Measurements from ENCODE around the gene PARP3. TPM values are rescaled to one million over a fixed set of nuclear protein-coding genes. Genes with fewer than 3 reads are reported as not detected.

Gene PARP3
- total RNA-seq, 2 experiments from 2014 or later: 15.8 to 19.0 TPM

DNA sequence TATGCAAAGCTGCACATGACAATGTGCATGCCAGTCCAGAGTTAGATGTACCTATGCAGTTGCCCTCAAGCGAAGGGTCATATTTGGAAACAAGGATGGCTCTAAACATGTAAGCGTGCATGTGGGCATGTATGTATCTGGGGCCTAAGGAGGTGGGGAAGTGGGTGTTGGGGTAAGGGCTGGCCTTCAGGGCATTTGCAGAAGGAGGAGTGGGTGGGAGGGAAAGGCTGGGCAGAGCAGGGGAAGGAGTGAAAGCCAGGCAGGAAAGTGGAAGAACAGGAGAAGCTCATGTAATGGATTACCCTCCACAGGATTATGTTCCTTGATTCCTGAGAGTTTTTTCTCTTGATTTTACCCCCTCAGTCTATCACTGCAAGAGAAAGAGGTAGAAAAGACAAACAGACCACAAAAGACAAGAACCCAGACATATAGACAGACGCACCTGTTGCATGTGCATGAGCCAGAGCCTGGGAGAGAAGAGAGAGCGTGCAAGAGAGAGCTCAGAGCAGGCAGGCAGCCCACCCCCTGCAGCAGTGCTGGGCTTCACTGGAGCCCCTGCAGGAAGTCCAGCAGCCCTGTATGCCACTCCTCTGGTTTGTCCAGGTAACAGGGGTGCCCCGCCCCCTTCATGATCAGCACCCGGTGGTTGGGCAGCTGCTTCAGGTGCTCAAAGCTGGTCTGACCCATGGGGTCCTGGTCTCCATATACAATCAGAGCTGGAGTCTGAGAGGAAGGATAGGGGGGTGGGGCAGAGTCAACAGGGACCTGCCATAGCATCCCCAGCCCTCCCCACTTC, 26.9 kb downstream of the PARP3 start:
- no peak for DNase-seq
- no peak for ATAC-seq
- H3K9me3 Mint-ChIP-seq (ENCODE audit: low read depth): no peaks in the 10 kb centered on the region
- CTCF ChIA-PET: interaction anchor here (1.0 to 4.8 kb wide), 8 partner anchors 10 to 370 kb away, joined by 3 to 26 read pairs (median 3); partner anchors contain the start of genes ACY1, PARP3, RPL29 and RRP9
- H3K4me1 Mint-ChIP-seq: peaks cover 16% of the 10 kb centered on the region
- H3K36me3 Mint-ChIP-seq: no peaks in the 10 kb centered on the region
- H3K4me3 Mint-ChIP-seq: peak overlapping the region; percentile 35
- peaks cover 5% of the 10 kb centered on the region for H3K27me3 Mint-ChIP-seq
- H3K27ac Mint-ChIP-seq: no peak overlapping the region

DNA sequence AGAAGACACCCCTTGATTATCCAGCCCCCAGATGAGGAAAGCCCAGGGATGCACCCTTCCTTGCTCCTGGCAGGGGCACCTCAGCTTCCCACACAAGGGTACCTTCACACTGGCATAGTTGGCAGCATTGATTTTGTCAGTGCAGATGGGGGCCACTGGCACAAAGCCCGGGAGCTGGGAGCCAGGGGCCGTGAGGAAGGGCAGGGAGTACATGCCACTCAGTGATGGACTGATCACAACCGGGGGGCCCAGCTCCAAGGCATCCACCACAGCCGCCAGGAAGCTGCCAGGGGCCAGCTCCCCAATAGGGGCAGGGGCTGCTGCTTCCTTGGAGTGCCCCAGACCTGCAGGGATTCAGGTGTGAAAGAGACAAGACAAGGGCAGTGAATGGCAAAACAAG, 27.7 kb downstream of the PARP3 start:
- DNase-seq: no peak
- CTCF ChIA-PET: interaction anchor here (0.9 to 4.8 kb wide), 8 partner anchors 9 to 369 kb away, joined by 3 to 26 read pairs (median 3); partner anchors contain the start of genes ACY1, PARP3, RPL29 and RRP9
- H3K36me3 Mint-ChIP-seq: no peaks in the 10 kb centered on the region
- ATAC-seq: no peak
- H3K9me3 Mint-ChIP-seq (ENCODE audit: low read depth): no peaks in the 10 kb centered on the region
- no peak overlapping the region for H3K4me3 Mint-ChIP-seq
- peak overlapping the region; percentile 57 for H3K27ac Mint-ChIP-seq
- H3K27me3 Mint-ChIP-seq: peaks cover 5% of the 10 kb centered on the region
- peaks cover 22% of the 10 kb centered on the region for H3K4me1 Mint-ChIP-seq

DNA sequence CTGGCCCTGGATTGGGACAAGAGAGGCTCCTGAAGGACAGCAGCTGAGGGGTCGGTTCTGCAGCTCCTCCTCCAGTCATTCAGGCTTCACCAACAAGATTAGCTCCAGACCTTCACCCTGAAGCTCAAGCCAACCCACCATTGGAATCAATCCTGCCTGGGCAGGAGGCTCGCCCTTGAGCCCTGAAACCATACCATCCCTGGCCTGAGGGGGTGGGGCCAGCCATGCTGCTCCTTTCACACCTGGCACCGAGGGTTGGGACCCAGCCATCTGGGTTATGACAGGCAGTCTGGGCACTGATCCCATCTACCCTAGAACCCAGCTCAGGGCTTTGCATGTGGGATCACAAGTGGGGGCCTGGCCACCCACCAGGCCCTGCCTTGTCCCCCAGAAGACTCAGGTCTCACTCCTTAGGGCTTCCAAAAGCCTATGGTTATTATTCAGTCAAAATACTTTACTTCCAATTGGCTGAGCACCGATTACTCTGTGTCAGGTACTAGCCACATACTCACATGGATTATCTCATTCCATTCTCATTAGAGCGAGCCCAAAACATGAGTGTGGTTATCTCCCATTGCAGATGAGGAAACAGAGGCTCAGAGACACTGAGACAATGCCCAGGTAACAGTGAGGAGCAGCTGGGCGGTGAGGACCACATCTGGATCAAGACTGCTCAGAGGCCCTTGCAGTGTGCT, 28.6 kb downstream of the PARP3 start:
- no peak overlapping the region for H3K4me3 Mint-ChIP-seq
- H3K4me1 Mint-ChIP-seq: peaks cover 28% of the 10 kb centered on the region
- ATAC-seq (no peak), DNase-seq (no peak)
- CTCF ChIA-PET: interaction anchor here (0.9 to 4.8 kb wide), 3 partner anchors 28 to 85 kb away, joined by 3 to 26 read pairs (median 3); partner anchors contain the start of genes PARP3 and RRP9
- H3K36me3 Mint-ChIP-seq: no peaks in the 10 kb centered on the region
- H3K27me3 Mint-ChIP-seq: no peaks in the 10 kb centered on the region
- no peaks in the 10 kb centered on the region for H3K9me3 Mint-ChIP-seq (ENCODE audit: low read depth)
- peak overlapping the region; percentile 57 for H3K27ac Mint-ChIP-seq

DNA sequence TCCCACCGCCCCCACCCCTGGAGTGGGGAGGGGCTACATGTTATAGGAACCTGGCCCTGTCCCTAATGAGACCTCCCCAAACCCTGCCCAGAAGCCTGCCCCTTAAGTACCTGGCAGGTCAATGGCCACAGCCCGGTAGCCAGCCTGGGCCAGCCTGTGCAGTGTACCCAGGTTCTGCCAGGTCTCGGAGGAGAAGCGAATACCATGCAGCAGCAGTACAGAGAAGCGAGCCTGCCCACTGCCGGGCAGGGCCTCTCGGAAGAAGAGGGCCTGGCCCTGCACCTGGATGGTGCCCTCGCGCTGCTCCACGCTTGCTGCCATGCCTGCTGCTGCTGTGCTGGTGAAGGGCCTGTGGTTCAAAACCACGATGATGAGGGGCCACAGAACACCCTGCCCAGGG, 29.2 kb downstream of the PARP3 start:
- H3K9me3 Mint-ChIP-seq (ENCODE audit: low read depth): no peaks in the 10 kb centered on the region
- H3K4me1 Mint-ChIP-seq: peaks cover 29% of the 10 kb centered on the region
- H3K4me3 Mint-ChIP-seq: no peak overlapping the region
- H3K27me3 Mint-ChIP-seq: no peaks in the 10 kb centered on the region
- CTCF ChIA-PET: interaction anchor here (0.8 to 4.8 kb wide), 3 partner anchors 9 to 29 kb away, joined by 4 to 70 read pairs (median 65); partner anchors contain the start of genes ACY1, PARP3 and RRP9
- H3K27ac Mint-ChIP-seq: no peak overlapping the region
- ATAC-seq: no peak
- no peak for DNase-seq
- no peaks in the 10 kb centered on the region for H3K36me3 Mint-ChIP-seq

DNA sequence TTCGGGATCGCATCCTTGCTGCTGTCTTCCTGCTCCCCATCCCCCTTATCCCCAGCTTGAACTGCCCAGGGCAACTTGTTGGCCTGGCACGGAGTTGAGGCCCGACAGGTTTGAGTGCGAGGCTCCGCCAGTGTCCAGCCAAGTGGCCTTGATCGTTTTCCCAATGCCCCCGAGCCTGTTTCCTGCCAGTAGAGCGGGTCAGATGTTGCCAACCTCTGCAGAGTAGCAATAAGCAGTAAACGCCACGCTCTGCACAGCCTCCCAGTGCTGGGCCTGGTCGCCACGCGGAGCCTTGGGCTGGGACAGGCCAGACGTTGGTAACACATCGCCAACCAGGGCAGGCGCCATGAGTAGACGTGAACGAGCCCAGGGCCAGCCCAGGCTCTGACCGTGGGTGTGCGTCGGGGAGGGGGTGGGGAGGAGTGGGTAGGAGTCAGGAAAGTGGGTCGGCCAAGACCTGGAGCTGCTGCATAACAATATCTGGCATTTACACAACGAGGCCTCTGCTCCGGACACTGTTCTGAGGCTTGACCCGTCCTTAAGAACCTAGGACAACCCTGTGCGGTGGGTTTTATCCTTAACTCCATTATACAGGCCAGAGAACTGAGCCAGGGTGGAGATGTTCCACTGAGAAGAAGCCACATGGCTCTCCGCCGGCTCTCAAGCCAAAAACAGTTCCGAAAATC, 32.3 kb downstream of the PARP3 start:
- Mint-ChIP-seq H3K4me1 (peaks cover 30% of the 10 kb centered on the region), H3K36me3 (no peaks in the 10 kb centered on the region), H3K4me3 (peak overlapping the region; percentile 98), H3K27me3 (no peaks in the 10 kb centered on the region), H3K27ac (peak overlapping the region; percentile 92), H3K9me3 (ENCODE audit: low read depth) (no peaks in the 10 kb centered on the region)
- ATAC-seq: peak; percentile 24
- no peak for DNase-seq
- CTCF ChIA-PET: interaction anchor here (0.7 to 4.8 kb wide), 25 partner anchors 9 to 585 kb away, joined by 3 to 70 read pairs (median 6); partner anchors contain the start of genes ACY1, DCAF1, DUSP7 and GPR62

DNA sequence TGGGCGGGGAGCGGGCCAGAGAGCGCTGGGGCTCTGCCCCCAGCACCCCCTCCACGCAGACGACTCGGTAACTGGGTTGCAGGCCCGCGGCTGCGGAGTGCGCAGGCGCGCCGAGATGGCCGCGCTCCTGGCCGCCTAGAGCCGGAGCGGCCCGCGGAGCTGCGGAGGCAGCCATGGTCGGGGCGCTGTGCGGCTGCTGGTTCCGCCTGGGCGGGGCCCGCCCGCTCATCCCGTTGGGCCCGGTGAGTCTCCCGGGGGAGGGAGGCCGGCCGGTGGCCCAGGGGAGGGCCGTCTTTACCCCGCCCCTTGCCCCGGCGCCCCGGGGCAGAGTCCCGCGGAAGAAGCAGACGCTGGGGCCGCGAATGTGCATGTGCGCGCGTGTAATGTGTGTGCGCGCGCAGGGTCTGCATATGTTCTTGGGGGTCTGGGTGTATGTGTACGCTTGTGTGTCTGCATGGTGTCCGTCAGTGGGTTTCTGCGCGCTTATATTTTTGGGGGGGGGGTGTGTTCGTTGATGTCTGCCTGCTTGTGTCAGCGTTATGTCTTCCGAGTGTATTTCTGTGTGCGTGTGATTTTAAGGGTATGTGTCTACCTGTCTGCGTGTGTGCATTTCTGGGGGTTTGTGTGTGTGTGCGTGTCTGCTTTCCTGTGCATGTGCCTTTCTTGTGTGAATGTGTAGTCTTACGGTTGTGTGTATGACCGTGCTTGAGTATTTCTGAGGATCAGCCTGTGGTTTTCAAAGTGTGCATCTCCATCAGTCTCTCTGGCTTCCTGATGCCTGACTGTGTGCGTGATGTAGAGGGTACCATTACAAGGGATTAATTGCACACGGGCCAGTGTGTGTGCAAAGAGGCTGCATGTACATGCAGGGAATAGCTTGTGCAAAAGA, 33.0 kb downstream of the PARP3 start, which contains the start of gene ABHD14A:
Gene ABHD14A, plus strand, starts transcription at position 102 of the 889 bp plus-strand sequence. Its CDS starts 72 bp downstream, at position 174.
- H3K36me3 Mint-ChIP-seq: no peaks in the 10 kb centered on the region
- peak within 1 kb of the TSS; percentile 92 for H3K27ac Mint-ChIP-seq
- peak; percentile 77 for DNase-seq
- H3K9me3 Mint-ChIP-seq (ENCODE audit: low read depth): no peaks in the 10 kb centered on the region
- no peaks in the 10 kb centered on the region for H3K27me3 Mint-ChIP-seq
- ATAC-seq: peak; percentile 83
- H3K4me1 Mint-ChIP-seq: peaks cover 30% of the 10 kb centered on the region
- H3K4me3 Mint-ChIP-seq: peak within 1 kb of the TSS; percentile 98
- CTCF ChIA-PET: interaction anchor here (0.7 to 4.8 kb wide), 9 partner anchors 8 to 180 kb away, joined by 5 to 70 read pairs (median 15); partner anchors contain the start of genes ACY1, DUSP7, PARP3 and POC1A

DNA sequence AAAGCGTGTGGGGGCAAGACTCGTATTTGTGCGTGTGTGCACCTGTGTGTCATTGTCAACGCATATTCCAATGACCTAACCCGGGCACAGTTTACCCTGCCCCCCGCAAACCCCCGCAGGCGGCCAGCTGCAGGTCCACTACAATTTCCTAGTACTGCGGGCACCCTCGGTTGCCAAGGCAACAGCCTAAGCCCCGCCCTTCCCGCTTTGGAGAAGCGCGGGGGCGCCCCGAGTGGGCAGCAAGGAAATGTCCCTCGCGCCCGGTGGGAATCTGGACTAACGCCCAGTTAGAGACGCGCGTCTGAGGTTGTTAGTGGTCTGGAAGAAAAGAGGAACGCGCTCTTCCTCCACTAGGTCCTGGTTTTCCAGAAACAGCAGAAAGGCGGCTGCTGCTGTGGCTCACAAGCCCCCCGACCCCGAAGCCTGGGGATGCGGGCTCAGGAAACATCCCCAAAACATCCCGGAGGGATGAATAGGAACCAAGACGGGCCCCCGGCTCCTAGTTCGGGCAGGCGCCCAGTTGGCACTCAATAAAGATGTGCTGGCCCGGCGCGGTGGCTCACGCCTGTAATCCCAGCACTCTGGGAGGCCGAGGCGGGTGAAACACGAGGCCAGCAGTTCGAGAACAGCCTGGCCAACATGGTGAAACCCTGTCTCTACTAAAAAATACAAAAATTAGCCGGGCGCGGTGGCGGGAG, 33.8 kb downstream of the PARP3 start:
- Mint-ChIP-seq H3K4me3 (peak overlapping the region; percentile 79), H3K9me3 (ENCODE audit: low read depth) (no peaks in the 10 kb centered on the region), H3K36me3 (no peaks in the 10 kb centered on the region), H3K4me1 (peaks cover 34% of the 10 kb centered on the region), H3K27me3 (no peaks in the 10 kb centered on the region), H3K27ac (no peak overlapping the region)
- no peak for ATAC-seq
- CTCF ChIA-PET: interaction anchor here (1.1 to 4.8 kb wide), 2 partner anchors 8 to 34 kb away, joined by 4 to 65 read pairs; partner anchors contain the start of genes PARP3 and RRP9
- peak; percentile 66 for DNase-seq

DNA sequence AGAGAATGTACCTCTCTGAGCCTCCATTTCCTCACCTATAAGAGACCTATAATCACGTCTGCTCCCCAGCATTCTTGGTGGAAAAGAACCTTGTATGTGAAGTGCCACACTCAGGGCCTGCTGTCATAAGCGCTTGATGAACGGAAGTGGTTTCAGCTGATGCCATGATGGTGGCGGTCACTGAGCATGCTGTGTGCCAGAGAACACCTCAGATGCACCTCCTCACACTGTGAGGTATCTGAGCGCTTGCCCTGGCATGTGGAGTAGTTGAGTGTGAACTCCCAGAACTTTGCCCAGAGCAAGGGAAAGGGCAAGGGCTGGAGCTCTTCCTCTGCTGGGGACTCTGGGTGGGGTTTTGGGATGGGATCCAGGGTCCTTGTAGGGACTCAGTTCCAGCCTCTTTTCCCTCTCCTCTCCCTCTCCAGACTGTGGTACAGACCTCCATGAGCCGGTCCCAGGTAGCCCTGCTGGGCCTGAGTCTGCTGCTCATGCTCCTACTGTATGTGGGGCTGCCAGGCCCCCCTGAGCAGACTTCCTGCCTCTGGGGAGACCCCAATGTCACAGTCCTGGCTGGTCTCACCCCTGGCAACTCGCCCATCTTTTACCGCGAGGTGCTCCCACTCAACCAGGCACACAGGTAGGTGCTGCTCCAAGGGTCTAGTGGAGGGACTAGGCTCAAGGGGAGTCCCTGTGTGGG, 35.4 kb downstream of the PARP3 start:
- Mint-ChIP-seq H3K9me3 (ENCODE audit: low read depth) (no peaks in the 10 kb centered on the region), H3K4me1 (peaks cover 40% of the 10 kb centered on the region), H3K27me3 (no peaks in the 10 kb centered on the region), H3K36me3 (peaks cover 3% of the 10 kb centered on the region), H3K4me3 (no peak overlapping the region), H3K27ac (peak overlapping the region; percentile 61)
- ATAC-seq (no peak), DNase-seq (peak; percentile 63)
- CTCF ChIA-PET: interaction anchor here (0.8 to 1.4 kb wide), 3 partner anchors 24 to 145 kb away, joined by 3 to 4 read pairs (median 3); partner anchors contain the start of gene RRP9

DNA sequence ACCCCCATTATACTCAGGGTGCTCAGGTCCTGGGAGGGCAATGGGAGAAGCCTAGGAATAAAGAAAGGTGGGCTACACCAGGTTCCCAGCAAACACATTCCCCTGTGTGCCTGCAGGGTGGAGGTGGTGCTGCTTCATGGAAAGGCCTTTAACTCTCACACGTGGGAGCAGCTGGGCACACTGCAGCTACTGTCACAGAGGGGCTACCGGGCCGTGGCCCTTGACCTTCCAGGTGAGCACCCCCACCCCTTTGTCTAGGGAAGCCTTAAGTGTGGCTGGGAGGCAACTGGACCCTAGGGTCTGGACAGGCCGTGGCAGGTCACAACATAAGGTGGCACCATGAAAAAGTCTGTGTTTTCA, 36.0 kb downstream of the PARP3 start:
- ATAC-seq (no peak), DNase-seq (no peak)
- H3K27ac Mint-ChIP-seq: no peak overlapping the region
- no peaks in the 10 kb centered on the region for H3K27me3 Mint-ChIP-seq
- H3K4me3 Mint-ChIP-seq: no peak overlapping the region
- peaks cover 3% of the 10 kb centered on the region for H3K36me3 Mint-ChIP-seq
- H3K9me3 Mint-ChIP-seq (ENCODE audit: low read depth): no peaks in the 10 kb centered on the region
- CTCF ChIA-PET: interaction anchor here (1.4 kb wide), 1 partner anchor 23 kb away, joined by 3 read pairs; no protein-coding TSS in a partner anchor
- peaks cover 42% of the 10 kb centered on the region for H3K4me1 Mint-ChIP-seq

DNA sequence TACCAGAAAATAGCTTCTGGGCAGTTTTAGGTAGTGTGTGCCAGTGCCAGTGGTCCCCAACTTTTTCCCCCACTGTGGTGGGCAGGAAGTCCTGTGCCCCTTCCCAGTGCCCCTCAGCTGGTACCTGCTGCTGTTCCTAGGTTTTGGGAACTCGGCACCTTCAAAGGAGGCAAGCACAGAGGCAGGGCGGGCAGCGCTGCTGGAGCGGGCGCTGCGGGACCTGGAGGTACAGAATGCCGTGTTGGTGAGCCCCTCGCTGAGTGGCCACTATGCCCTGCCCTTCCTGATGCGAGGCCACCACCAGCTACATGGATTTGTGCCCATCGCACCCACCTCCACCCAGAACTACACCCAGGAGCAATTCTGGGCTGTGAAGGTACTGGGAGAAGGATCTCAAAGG, 38.1 kb downstream of the PARP3 start:
- DNase-seq (no peak), ATAC-seq (no peak)
- H3K4me1 Mint-ChIP-seq: peaks cover 44% of the 10 kb centered on the region
- H3K27ac Mint-ChIP-seq: no peak overlapping the region
- no peak overlapping the region for H3K4me3 Mint-ChIP-seq
- H3K9me3 Mint-ChIP-seq (ENCODE audit: low read depth): no peaks in the 10 kb centered on the region
- peaks cover 3% of the 10 kb centered on the region for H3K36me3 Mint-ChIP-seq
- H3K27me3 Mint-ChIP-seq: no peaks in the 10 kb centered on the region
- CTCF ChIA-PET: interaction anchor here (0.9 kb wide), 1 partner anchor 39 kb away, joined by 3 read pairs; the partner anchor contains the start of gene RRP9

DNA sequence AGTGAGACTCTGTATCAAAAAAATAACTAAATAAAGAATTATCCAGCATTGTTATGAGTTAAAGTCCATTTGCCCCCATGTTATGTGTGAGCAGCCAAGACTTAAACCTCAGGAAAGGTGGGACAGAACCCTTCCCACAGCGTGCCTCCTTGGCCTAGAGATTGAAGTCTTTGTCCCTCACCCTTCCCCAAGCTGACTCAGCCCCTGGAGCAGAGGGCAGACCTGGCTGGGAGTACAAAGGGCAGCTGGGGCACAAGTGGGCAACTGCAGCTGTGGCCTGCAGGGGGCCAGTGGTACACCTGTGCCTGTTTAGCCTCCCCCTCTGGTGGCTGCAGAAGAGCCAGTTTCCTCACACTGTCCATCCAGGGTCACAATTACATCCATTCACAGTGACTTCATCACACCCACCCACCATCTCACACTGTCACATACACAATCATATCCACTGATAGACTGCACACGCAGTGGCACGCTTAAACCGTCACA, 40.2 kb downstream of the PARP3 start:
- peaks cover 30% of the 10 kb centered on the region for H3K4me1 Mint-ChIP-seq
- H3K27me3 Mint-ChIP-seq: no peaks in the 10 kb centered on the region
- peak overlapping the region; percentile 88 for H3K27ac Mint-ChIP-seq
- peak overlapping the region; percentile 98 for H3K4me3 Mint-ChIP-seq
- H3K9me3 Mint-ChIP-seq (ENCODE audit: low read depth): no peaks in the 10 kb centered on the region
- DNase-seq (peak; percentile 62), ATAC-seq (peak; percentile 38)
- peaks cover 3% of the 10 kb centered on the region for H3K36me3 Mint-ChIP-seq
- CTCF ChIA-PET: interaction anchor here (0.8 to 4.1 kb wide), 19 partner anchors 9 to 1062 kb away, joined by 3 to 70 read pairs (median 4); partner anchors contain the start of genes ABHD14A, ABHD14B, DUSP7 and GPR62

Data from activated CD8-positive, alpha-beta memory T cell treated with anti-CD3 and anti-CD28 coated beads, Interleukin-2, amount 10 ng/mL, durations not matched to agents 7 days and 5 days (primary cell).